Measurements from ENCODE around the gene MEGF6.

MEGF6 gene

DNA sequence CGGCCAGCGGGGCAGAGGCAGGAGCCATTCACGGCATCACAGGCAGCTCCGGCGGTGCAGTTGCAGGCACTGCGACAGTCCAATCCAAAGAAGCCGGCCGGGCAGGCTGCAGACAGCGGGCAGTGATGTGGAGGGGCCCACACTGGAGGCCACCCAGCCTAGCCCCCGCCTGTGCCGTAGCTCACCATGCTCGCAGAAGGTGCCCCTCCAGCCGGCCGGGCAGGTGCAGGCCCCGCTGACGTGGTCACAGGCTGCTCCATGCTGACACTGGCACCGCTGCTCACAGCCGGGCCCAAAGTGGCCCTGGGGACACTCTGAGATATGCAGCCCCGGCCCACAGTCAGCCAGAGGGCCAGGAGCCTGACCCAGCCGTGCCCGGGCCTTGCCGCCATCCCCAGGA is 111.7 kb downstream of the MEGF6 start:
- H3K27ac ChIP-seq: no peak overlapping the region
- DNase-seq (ENCODE audit: low spot score): no peak
- H3K4me3 ChIP-seq: no peak overlapping the region
- TF ChIP-seq, protein P1, sequence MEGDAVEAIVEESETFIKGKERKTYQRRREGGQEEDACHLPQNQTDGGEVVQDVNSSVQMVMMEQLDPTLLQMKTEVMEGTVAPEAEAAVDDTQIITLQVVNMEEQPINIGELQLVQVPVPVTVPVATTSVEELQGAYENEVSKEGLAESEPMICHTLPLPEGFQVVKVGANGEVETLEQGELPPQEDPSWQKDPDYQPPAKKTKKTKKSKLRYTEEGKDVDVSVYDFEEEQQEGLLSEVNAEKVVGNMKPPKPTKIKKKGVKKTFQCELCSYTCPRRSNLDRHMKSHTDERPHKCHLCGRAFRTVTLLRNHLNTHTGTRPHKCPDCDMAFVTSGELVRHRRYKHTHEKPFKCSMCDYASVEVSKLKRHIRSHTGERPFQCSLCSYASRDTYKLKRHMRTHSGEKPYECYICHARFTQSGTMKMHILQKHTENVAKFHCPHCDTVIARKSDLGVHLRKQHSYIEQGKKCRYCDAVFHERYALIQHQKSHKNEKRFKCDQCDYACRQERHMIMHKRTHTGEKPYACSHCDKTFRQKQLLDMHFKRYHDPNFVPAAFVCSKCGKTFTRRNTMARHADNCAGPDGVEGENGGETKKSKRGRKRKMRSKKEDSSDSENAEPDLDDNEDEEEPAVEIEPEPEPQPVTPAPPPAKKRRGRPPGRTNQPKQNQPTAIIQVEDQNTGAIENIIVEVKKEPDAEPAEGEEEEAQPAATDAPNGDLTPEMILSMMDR (IDR thresholded peaks at IDR 0.05): no peak

DNA sequence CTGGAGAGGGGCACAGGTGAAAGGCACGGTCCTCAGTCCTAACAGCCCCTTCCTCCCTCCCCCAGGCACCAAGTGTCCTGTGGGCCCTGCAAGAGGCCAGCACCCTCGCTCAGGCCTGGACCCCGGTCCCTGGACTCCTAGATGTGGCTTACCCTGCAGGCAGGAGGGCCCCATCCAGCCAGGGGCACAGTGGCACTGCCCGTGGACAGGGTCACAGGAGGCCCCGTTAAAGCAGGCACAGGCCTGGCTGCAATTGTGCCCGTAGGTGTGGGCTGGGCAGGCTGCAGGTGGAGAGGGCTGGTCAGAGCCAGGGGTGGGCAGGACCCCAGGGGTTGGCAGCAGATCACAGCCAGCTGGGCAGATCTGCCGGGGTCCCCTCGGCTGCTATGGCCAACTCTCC is 112.3 kb downstream of the MEGF6 start:
- TF ChIP-seq, protein P1 (IDR thresholded peaks at IDR 0.05): no peak
- Histone ChIP-seq H3K27ac (no peak overlapping the region), H3K4me3 (no peak overlapping the region)
- DNase-seq (ENCODE audit: low spot score): no peak

DNA sequence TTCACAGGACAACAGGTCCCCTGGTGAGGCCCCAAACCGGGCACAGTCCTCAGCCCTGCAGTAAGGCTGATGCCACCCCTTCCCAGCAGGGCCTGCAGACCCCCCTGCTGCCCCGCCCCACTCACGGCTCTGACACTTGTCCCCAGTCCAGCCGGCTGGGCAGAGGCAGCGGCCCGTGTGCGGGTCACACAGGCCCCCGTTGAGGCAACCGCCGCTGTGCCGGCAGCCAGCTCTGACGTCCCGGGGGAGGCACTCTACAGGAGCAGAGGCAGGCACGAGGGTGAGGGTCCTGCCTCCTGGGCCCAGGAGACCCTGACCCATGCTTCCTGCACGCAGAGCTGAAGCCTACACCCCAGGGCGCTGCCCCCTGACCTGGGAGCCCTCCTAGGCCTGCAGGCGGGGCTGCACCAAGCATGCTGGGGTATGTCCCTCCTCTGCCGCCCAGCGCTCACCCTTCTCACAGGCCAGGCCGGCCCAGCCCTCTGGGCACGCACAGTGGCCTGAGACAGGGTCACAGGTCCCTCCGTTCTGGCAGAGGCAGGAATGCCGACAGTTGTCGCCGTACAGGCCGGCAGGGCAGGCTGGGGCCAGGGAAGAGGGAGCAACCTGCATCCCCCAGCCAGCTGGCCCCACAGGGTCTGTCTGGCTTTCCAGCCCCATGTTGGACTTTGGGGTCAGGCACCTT is 112.9 kb downstream of the MEGF6 start:
- TF ChIP-seq, protein P1 (IDR thresholded peaks at IDR 0.05): no peak
- Histone ChIP-seq H3K27ac (no peak overlapping the region), H3K4me3 (no peak overlapping the region)
- DNase-seq (ENCODE audit: low spot score): no peak

DNA sequence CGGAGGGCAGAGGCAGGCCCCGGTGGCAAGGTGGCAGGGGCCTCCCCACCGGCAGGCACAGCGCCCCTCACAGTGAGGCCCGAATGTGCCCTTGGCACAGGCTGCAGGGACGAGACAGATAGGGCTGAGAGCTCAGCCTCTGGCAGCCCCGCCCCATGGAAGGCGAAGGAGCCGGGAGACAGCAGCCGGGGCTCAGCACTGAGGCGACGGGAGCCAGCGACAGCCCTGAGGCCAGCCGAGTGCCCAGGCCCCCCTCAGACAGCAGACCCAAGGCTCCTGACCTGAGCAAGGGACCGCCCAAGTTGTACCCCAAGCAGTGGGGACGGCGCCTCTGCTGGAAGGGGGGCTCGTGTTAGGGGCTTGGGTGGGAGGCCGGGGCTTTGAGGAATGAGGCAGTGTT is 113.8 kb downstream of the MEGF6 start:
- no peak for DNase-seq (ENCODE audit: low spot score)
- TF ChIP-seq, protein P1 (IDR thresholded peaks at IDR 0.05): no peak
- Histone ChIP-seq H3K27ac (no peak overlapping the region), H3K4me3 (no peak overlapping the region)

DNA sequence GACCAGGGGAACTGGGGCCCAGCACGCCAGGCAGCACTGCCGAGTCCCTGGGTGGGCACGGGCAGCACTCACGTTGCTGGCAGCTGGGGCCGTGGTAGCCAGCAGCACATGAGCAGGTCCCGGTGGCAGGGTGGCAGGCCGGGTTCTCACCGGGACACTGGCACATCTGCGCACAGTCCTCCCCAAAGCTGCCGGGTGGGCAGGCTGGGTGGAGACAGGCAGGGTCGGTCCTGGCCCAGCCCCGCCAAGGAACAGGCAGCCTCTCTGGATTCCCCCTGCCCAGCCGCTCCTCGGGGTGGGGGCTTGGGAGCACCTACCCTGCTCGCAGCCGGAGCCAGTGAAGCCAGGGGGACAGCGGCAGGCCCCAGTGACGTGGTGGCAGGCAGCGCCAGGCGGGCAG is 114.4 kb downstream of the MEGF6 start:
- Histone ChIP-seq H3K27ac (no peak overlapping the region), H3K4me3 (no peak overlapping the region)
- TF ChIP-seq, protein P1 (IDR thresholded peaks at IDR 0.05): no peak
- DNase-seq (ENCODE audit: low spot score): no peak

DNA sequence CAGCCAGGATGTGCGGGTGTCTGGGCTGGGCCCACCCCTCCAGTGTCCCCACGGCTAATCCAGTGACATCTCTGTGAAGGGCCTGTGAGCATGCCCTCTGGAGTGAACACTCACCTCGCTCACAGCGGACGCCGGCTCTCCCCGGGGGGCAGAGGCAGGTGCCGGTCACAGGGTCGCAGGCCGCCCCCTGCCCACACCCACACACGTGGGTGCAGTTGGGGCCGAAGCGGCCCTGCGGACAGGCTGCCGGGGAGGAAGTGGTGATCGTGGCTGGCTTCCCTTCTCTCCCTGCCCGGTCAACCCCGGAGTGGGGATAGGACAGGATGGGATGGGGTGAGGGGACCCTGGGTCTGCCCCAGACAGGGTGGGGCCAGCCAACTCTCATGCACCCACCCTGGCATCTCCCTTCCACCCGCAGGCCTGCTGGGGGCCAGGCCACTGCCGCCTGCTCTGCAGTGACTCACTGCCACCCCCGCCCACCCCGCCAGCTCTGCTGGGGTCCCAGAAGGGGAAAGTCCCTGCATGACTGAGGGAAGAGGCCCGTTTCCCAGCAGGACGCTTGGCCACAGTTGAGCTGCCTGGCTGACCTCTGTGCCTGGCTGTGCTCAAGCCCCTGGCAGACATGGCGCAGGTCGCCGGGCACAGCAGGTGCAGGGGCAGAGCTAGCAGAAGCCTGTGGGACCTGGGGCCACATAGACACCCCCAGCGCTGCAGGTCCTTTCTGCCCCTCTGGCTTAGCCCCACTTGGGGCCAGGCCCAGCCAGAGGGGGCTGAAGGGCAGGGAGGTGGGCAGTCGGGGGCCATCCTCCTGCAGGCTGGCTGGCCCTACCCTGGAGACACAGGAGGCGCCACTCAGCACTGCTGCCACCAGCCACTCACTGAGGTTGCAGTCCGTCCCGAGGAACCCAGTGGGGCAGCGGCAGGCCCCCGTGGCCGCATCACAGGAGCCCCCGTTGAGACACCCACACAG is 115.2 kb downstream of the MEGF6 start:
- no peak overlapping the region for H3K4me3 ChIP-seq
- H3K27ac ChIP-seq: no peak overlapping the region
- TF ChIP-seq, protein P1 (IDR thresholded peaks at IDR 0.05): no peak
- DNase-seq (ENCODE audit: low spot score): no peak

All from coronary artery (tissue), 2 donors.